BE2C (cell line): ENCODE results near the gene ASMT.

Source experiments
- DNase-seq: peaks from one replicate; pipeline ENCODE4 v3.0.0-alpha.2; 2020
- H3K27me3 ChIP-seq: fragments of 250-450 bp; sonication (Bioruptor Pico); 2 replicates; pipeline ENCODE4 v1.5.1; 2020; ENCODE audit warnings: mild to moderate bottlenecking
- H3K36me3 ChIP-seq: fragments of 250-450 bp; sonication (Bioruptor Pico); 2 replicates; pipeline ENCODE4 v1.5.1; 2020; ENCODE audit warnings: mild to moderate bottlenecking
- H3K4me1 ChIP-seq: fragments of 250-450 bp; sonication (Bioruptor Pico); 2 replicates; pipeline ENCODE4 v1.5.1; 2020
- H3K4me3 ChIP-seq: 2 replicates; pipeline ENCODE4 v1.5.1; 2011; ENCODE audit warnings: low read depth, low read length
- H3K9me3 ChIP-seq: fragments of 250-450 bp; sonication (Bioruptor Pico); 2 replicates; pipeline ENCODE4 v1.5.1; 2020
- CTCF ChIP-seq: IDR thresholded peaks from 2 replicates; pipeline ENCODE4 v1.5.1; 2012; ENCODE audit warnings: mild to moderate bottlenecking, low read depth, low read length

The ASMT gene

DNA sequence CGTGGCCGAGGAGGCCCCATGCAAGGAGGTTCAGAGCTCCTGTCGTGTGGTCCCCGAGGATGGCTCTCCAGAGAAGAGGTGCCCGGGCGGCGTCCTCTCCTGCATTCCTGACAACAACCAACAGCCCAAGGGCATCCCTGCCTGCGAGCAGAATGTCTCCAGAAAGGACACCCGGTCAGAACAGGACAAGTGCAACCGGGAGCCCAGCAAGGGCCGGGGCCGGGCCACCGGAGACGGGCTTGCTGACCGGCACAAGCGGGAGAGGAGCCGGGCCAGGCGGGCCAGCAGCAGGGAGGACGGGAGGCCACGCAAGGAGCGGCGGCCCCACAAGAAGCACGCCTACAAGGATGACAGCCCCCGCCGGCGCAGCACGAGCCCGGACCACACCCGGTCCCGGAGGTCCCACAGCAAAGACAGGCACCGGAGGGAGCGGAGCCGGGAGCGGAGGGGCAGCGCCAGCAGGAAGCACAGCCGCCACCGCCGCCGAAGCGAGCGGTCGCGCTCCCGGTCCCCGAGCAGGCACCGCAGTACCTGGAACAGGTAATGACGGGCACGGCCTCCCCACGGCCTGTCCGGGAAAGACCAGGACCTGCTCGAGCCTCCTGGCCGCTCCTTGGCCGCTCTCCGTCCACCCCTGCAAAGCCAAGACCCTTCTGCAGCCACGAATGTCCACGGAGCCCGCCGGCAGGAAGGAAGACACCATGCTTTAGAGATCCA, 13.7 kb upstream of the ASMT start:
- Histone ChIP-seq H3K27me3 (no peaks in the 10 kb centered on the region), H3K36me3 (peaks cover 11% of the 10 kb centered on the region; the same call in 1 of the 2 replicates), H3K9me3 (no peaks in the 10 kb centered on the region), H3K4me3 (no peak overlapping the region), H3K4me1 (no peaks in the 10 kb centered on the region)
- no peak for TF ChIP-seq CTCF
- DNase-seq = no peak

DNA sequence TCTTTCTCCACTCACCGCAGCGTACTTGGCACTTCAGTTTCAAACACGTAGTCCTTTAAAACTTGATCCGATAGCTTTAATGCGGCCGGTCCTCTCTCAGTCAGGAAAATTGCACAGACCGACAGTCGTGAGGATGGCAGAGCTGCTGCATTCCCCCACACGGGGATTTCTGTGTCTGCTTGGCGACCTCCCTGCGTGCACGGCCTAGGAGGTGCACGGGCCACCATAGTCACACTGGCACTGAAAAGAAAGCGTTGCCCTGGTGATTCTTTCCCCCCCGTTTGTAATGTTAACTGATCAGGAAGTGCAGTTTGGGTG, 13.1 kb upstream of the ASMT start:
- H3K9me3 ChIP-seq = no peaks in the 10 kb centered on the region
- no peaks in the 10 kb centered on the region for H3K4me1 ChIP-seq
- no peak for TF ChIP-seq CTCF
- H3K36me3 ChIP-seq = peaks cover 11% of the 10 kb centered on the region; the same call in 1 of the 2 replicates
- DNase-seq = no peak
- no peak overlapping the region for H3K4me3 ChIP-seq
- no peaks in the 10 kb centered on the region for H3K27me3 ChIP-seq

DNA sequence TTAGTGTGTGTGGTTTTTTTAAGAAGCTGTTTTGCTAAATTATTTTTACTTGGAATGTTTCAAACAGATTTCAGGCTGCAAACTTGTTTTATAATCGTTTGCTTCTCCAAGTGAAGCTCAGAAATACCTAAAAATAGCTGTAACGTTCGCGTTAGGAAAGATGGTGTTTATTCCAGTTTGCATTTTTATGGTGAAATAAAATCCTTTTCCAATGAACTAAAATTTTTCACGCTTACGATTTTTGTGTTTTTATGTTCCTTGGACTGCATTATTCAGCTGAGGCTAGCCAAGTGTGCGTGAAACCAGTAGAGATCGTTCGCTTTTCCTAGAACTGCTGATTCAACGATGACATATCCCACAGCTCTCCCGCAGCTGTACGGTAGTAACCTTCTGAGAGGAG, 12.6 kb upstream of the ASMT start:
- Histone ChIP-seq H3K27me3 (no peaks in the 10 kb centered on the region), H3K9me3 (no peaks in the 10 kb centered on the region), H3K4me3 (no peak overlapping the region), H3K36me3 (peaks cover 11% of the 10 kb centered on the region; the same call in 1 of the 2 replicates), H3K4me1 (no peaks in the 10 kb centered on the region)
- no peak for DNase-seq
- no peak for TF ChIP-seq CTCF

- DNase-seq = no peak
- H3K27me3 ChIP-seq = no peaks in the 10 kb centered on the region
- H3K4me1 ChIP-seq = no peaks in the 10 kb centered on the region
- no peaks in the 10 kb centered on the region for H3K9me3 ChIP-seq
- H3K4me3 ChIP-seq = no peak overlapping the region
- H3K36me3 ChIP-seq = 0 out of 2 replicates have a peak, but pooled peaks cover 2% of the 10 kb centered on the region
- TF ChIP-seq CTCF = no peak
Measured at GRCh38 chrX:1606496-1606895, 8.4 kb upstream of the ASMT start.

DNA sequence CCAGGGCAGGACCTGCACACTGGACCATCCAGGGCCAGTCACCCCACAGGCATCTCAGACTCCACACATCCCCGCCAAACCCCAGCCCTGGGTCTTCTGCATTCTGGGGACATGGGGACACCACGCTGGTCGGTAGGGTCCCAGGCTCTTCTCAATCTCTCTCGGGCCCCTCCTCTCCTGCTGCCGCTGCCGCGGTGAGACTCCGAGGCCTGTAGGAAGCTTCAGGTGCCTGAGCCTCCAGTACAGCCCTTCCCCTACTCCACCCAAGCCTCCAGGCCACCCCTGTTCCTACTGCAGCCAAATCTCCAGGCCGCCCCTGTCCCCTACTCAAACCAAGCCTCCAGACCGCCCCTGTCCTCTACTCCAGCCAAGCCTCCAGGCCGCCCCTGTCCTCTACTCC, 5.5 kb upstream of the ASMT start:
- no peaks in the 10 kb centered on the region for H3K9me3 ChIP-seq
- H3K36me3 ChIP-seq = no peaks in the 10 kb centered on the region
- DNase-seq = no peak
- TF ChIP-seq CTCF = no peak
- no peak overlapping the region for H3K4me3 ChIP-seq
- no peaks in the 10 kb centered on the region for H3K27me3 ChIP-seq
- no peaks in the 10 kb centered on the region for H3K4me1 ChIP-seq

DNA sequence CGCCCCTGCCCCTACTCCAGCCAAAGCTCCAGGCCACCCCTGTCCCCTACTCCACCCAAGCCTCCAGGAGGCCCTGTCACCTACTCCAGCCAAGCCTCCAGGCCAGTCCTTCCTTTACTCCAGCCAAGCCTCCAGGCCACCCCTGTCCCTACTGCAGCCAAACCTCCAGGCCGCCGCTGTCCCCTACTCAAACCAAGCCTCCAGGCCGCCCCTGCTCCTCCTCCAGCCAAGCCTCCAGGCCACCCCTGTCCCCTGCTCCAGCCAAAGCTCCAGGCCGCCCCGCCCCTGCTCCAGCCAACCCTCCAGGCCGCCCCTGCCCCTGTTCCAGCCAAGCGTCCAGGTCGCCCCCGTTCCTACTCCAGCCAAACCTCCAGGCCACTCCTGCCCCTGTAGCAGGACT, 5.1 kb upstream of the ASMT start:
- no peak for TF ChIP-seq CTCF
- H3K4me3 ChIP-seq = no peak overlapping the region
- no peak for DNase-seq
- H3K4me1 ChIP-seq = no peaks in the 10 kb centered on the region
- no peaks in the 10 kb centered on the region for H3K27me3 ChIP-seq
- H3K9me3 ChIP-seq = no peaks in the 10 kb centered on the region
- H3K36me3 ChIP-seq = no peaks in the 10 kb centered on the region
